Effector CD4-positive, alpha-beta T cell (primary cell): ENCODE results near the gene DHPS.
A peak's percentile ranks its signal among the peaks of the same experiment; 100 is the strongest.

Experiments used
- DNase-seq: peaks from one replicate; pipeline ENCODE4 v3.0.0-alpha.2; 2020

DHPS gene

GRCh38 chr19:12642506-12642905 is 39.2 kb downstream of the DHPS start:
- no peak for DNase-seq

- DNase-seq, result no peak
Measured at GRCh38 chr19:12641456-12641855, 40.2 kb downstream of the DHPS start.

GRCh38 chr19:12639901-12640613 is 41.6 kb downstream of the DHPS start:
- peak; percentile 72 for DNase-seq

- DNase-seq, result no peak
Measured at GRCh38 chr19:12638611-12639182, 43.0 kb downstream of the DHPS start.

DNA sequence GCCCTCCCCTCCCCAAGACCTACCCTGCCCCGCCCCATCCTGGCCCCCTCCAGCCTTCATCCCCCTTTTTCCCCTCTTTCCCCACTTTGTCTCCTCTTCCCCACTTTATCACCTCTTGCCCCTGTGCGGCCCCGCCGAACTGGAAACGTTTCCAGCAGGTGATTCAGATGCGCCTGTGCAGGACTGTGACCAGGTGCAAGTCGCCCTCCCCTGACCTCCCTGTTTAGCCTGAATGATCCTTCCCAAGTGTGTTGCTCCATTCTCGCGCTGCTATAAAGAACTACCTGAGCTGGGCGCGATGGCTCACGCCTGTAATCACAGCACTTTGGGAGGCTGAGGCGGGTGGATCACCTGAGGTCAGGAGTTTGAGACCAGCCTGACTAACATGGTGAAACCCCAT is 45.0 kb downstream of the DHPS start:
- DNase-seq, result no peak

- no peak for DNase-seq
Measured at GRCh38 chr19:12629215-12629614, 52.5 kb downstream of the DHPS start.

DNA sequence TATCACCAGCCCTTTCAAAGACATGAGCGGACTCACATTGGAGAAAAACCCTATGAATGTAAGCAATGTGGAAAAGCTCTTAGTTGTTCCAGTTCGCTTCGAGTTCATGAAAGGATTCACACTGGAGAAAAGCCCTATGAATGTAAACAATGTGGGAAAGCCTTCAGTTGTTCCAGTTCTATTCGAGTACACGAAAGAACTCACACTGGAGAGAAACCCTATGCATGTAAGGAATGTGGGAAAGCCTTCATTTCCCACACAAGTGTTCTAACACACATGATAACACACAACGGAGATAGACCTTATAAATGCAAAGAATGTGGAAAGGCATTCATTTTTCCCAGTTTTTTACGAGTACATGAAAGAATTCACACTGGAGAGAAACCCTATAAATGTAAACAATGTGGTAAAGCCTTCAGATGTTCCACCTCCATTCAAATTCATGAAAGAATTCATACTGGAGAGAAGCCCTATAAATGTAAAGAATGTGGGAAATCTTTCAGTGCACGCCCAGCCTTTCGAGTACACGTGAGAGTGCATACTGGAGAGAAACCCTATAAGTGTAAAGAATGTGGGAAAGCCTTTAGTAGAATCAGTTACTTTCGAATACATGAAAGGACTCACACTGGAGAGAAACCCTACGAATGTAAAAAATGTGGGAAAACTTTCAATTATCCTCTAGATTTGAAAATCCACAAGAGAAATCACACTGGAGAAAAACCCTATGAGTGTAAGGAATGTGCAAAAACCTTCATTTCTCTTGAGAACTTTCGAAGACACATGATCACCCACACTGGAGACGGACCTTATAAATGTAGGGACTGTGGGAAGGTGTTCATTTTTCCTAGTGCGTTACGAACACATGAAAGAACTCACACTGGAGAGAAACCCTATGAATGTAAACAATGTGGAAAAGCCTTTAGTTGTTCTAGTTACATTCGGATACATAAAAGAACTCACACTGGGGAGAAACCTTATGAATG is 53.3 kb downstream of the DHPS start:
- DNase-seq, result no peak

GRCh38 chr19:12626958-12627357 is 54.7 kb downstream of the DHPS start:
- no peak for DNase-seq
